GM23338 (cell line): ENCODE results near the gene PAQR5. TPM values are rescaled to one million over a fixed set of nuclear protein-coding genes. Genes with fewer than 3 reads are reported as not detected.

ENCODE experiments used
- ATAC-seq: fragments of 200-7000 bp; cut with Tn5 transposase; 3 replicates; pipeline ENCODE4 v1.9.1; 2020
- DNase-seq: peaks from one replicate; pipeline ENCODE4 v3.0.0-alpha.2; 2015; ENCODE audit warnings: low spot score
- H2AFZ ChIP-seq: fragments of 200-600 bp; sonication (generic); 2 replicates; pipeline ENCODE4 v1.8.0; 2016; ENCODE audit warnings: antibody characterized with exemption, mild to moderate bottlenecking, moderate library complexity
- H3F3A ChIP-seq: fragments of 200-600 bp; sonication (generic); replicated peaks from 2 replicates; pipeline ENCODE4 v1.8.0; 2017; ENCODE audit warnings: antibody characterized with exemption, mixed run types, low read depth
- H3K27ac ChIP-seq: fragments of 200-600 bp; sonication (generic); 2 replicates; pipeline ENCODE4 v1.6.1; 2016; ENCODE audit warnings: low read depth
- H3K27me3 ChIP-seq: fragments of 200-600 bp; sonication (generic); 2 replicates; pipeline ENCODE4 v1.8.0; 2016; ENCODE audit warnings: mild to moderate bottlenecking, mixed run types, moderate library complexity; ENCODE audit not compliant: insufficient read depth
- H3K36me3 ChIP-seq: fragments of 200-600 bp; sonication (generic); 2 replicates; pipeline ENCODE4 v1.8.0; 2016; ENCODE audit warnings: mild to moderate bottlenecking; ENCODE audit not compliant: insufficient read depth
- H3K4me1 ChIP-seq: fragments of 200-600 bp; sonication (generic); 2 replicates; pipeline ENCODE4 v1.8.0; 2016; ENCODE audit warnings: mild to moderate bottlenecking, moderate library complexity; ENCODE audit not compliant: insufficient read depth
- H3K4me2 ChIP-seq: fragments of 200-600 bp; sonication (generic); 2 replicates; pipeline ENCODE4 v1.7.1; 2017; ENCODE audit warnings: mixed run types
- H3K4me3 ChIP-seq: fragments of 200-600 bp; sonication (generic); 2 replicates; pipeline ENCODE4 v1.6.1; 2016; ENCODE audit warnings: mixed run types
- H3K79me2 ChIP-seq: fragments of 200-600 bp; sonication (generic); replicated peaks from 2 replicates; pipeline ENCODE4 v1.8.0; 2017; ENCODE audit warnings: mild to moderate bottlenecking; ENCODE audit not compliant: insufficient read depth
- H3K9me2 ChIP-seq: fragments of 200-600 bp; sonication (generic); 2 replicates; pipeline ENCODE4 v1.8.0; 2017; ENCODE audit not compliant: insufficient read depth
- H4K20me1 ChIP-seq: fragments of 200-600 bp; sonication (generic); replicated peaks from 2 replicates; pipeline ENCODE4 v1.8.0; 2017; ENCODE audit warnings: mild to moderate bottlenecking; ENCODE audit not compliant: insufficient read depth
- H3K27ac Mint-ChIP-seq: 2 replicates; pipeline ENCODE4 v1.8.0; 2020; ENCODE audit warnings: inconsistent platforms, mild to moderate bottlenecking, moderate library complexity, mixed read lengths
- H3K27me3 Mint-ChIP-seq: 3 replicates; pipeline ENCODE4 v1.8.0; 2022; ENCODE audit warnings: low read depth, mild to moderate bottlenecking, moderate library complexity, mixed read lengths, inconsistent platforms; ENCODE audit not compliant: insufficient read depth, poor library complexity
- H3K36me3 Mint-ChIP-seq: 3 replicates; pipeline ENCODE4 v1.8.0; 2021; ENCODE audit warnings: low read depth, mild to moderate bottlenecking, inconsistent platforms, moderate library complexity, mixed read lengths
- H3K4me1 Mint-ChIP-seq: 3 replicates; pipeline ENCODE4 v1.8.0; 2020; ENCODE audit warnings: mild to moderate bottlenecking, inconsistent platforms, mixed read lengths
- H3K4me3 Mint-ChIP-seq: 3 replicates; pipeline ENCODE4 v1.8.0; 2021; ENCODE audit warnings: moderate library complexity, mild to moderate bottlenecking, inconsistent platforms, mixed read lengths
- H3K9me3 Mint-ChIP-seq: 3 replicates; pipeline ENCODE4 v1.8.0; 2020; ENCODE audit warnings: moderate library complexity, mild to moderate bottlenecking, inconsistent platforms, mixed read lengths
- CREB1 ChIP-seq: fragments of 250-450 bp; sonication (Bioruptor Pico); IDR thresholded peaks from 2 replicates; pipeline ENCODE4 v1.5.0; 2020; ENCODE audit warnings: low read depth, mild to moderate bottlenecking, moderate library complexity
- EZH2 ChIP-seq: fragments of 200-600 bp; sonication (generic); IDR thresholded peaks from one replicate; pipeline ENCODE4 v1.8.0; 2017; ENCODE audit warnings: antibody characterized with exemption, mild to moderate bottlenecking, low read depth; ENCODE audit not compliant: unreplicated experiment
- EZH2phosphoT487 ChIP-seq: fragments of 200-600 bp; sonication (generic); IDR thresholded peaks from one replicate; pipeline ENCODE4 v1.8.1; 2018; ENCODE audit warnings: antibody characterized with exemption; ENCODE audit not compliant: unreplicated experiment
- JUNB ChIP-seq: IDR thresholded peaks from one replicate; pipeline ENCODE4 v1.6.1; 2016; ENCODE audit warnings: antibody characterized with exemption; ENCODE audit not compliant: unreplicated experiment
- NANOG ChIP-seq: IDR thresholded peaks from 2 replicates; pipeline ENCODE4 v1.6.1; 2016; ENCODE audit warnings: antibody characterized with exemption, borderline replicate concordance
- POLR2AphosphoS5 ChIP-seq: IDR thresholded peaks from 2 replicates; pipeline ENCODE4 v1.6.1; 2016; ENCODE audit warnings: antibody characterized with exemption, low read depth
- STAT1 ChIP-seq: IDR thresholded peaks from one replicate; pipeline ENCODE4 v1.6.1; 2016; ENCODE audit warnings: antibody characterized with exemption; ENCODE audit not compliant: unreplicated experiment
- ZNF114 ChIP-seq: fragments of 250-450 bp; sonication (Bioruptor Pico); IDR thresholded peaks from 2 replicates; pipeline ENCODE4 v1.5.0; 2020; ENCODE audit warnings: mild to moderate bottlenecking, moderate library complexity
- ZNF331 ChIP-seq: fragments of 250-450 bp; sonication (Bioruptor Pico); IDR thresholded peaks from 2 replicates; pipeline ENCODE4 v1.5.0; 2020; ENCODE audit warnings: low read depth, mild to moderate bottlenecking, moderate library complexity
- polyA plus RNA-seq: library from polyadenylated mRNA; unstranded; fragments of >200 nt; fragmentation: Nextera tagmentation; extraction: Ambion mirVana; gene quantifications from 2 replicates; pipeline ENCODE4 v1.2.1, GENCODE V29; 2016
- total RNA-seq: library from RNA; depleted of rRNA; stranded (reverse); fragments of >200 nt; shearing (Covaris generic); gene quantifications from 2 replicates; pipeline ENCODE4 v1.2.3, GENCODE V29; 2014
- TF ChIP-seq, protein P1 (sequence below): IDR thresholded peaks from 2 replicates; pipeline ENCODE4 v1.6.1; 2016; ENCODE audit warnings: antibody characterized with exemption
- TF ChIP-seq, protein P2 (sequence below): IDR thresholded peaks from one replicate; pipeline ENCODE4 v1.6.1; 2018; ENCODE audit warnings: antibody characterized with exemption; ENCODE audit not compliant: unreplicated experiment
- TF ChIP-seq, protein P3 (sequence below): fragments of 250-450 bp; sonication (Bioruptor Pico); IDR thresholded peaks from 2 replicates; pipeline ENCODE4 v1.5.0; 2020; ENCODE audit warnings: mild to moderate bottlenecking, moderate library complexity
- TF ChIP-seq, protein P4 (sequence below), 2 experiments: fragments of 200-600 bp in 1 of 2; sonication (generic) in 1 of 2; conservative IDR thresholded peaks; 2 replicates each; pipeline versions ENCODE4 v1.5.1 to v1.6.1; 2016 to 2017; ENCODE audit warnings: antibody characterized with exemption in 2 of 2, low read depth in 2 of 2, mild to moderate bottlenecking in 2 of 2, moderate library complexity in 1 of 2

PAQR5 gene
- total and polyA plus RNA-seq, 2 experiments from 2014 or later, result 8.7 to 14.5 TPM

- Mint-ChIP-seq H3K4me3 (no peak overlapping the region), H3K27ac (no peak overlapping the region), H3K36me3 (no peaks in the 10 kb centered on the region; the same call in 2 of the 3 replicates), H3K9me3 (no peaks in the 10 kb centered on the region; the same call in 2 of the 3 replicates), H3K4me1 (peaks cover 18% of the 10 kb centered on the region), H3K27me3 (peaks cover 3% of the 10 kb centered on the region)
- no peaks in the 10 kb centered on the region for H3K9me2 ChIP-seq
- H2AFZ ChIP-seq, result no peak overlapping the region
- H3K27ac ChIP-seq, result no peak overlapping the region
- no peak overlapping the region for H3K4me2 ChIP-seq
- TF ChIP-seq, protein P1, sequence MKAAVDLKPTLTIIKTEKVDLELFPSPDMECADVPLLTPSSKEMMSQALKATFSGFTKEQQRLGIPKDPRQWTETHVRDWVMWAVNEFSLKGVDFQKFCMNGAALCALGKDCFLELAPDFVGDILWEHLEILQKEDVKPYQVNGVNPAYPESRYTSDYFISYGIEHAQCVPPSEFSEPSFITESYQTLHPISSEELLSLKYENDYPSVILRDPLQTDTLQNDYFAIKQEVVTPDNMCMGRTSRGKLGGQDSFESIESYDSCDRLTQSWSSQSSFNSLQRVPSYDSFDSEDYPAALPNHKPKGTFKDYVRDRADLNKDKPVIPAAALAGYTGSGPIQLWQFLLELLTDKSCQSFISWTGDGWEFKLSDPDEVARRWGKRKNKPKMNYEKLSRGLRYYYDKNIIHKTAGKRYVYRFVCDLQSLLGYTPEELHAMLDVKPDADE, result no peak
- TF ChIP-seq NANOG (no peak), CREB1 (CRISPR knock-in tag) (no peak), ZNF114 (CRISPR knock-in tag) (no peak), EZH2phosphoT487 (no peak), POLR2AphosphoS5 (no peak), EZH2 (no peak), JUNB (no peak), STAT1 (no peak), ZNF331 (CRISPR knock-in tag) (no peak)
- TF ChIP-seq, protein P2, sequence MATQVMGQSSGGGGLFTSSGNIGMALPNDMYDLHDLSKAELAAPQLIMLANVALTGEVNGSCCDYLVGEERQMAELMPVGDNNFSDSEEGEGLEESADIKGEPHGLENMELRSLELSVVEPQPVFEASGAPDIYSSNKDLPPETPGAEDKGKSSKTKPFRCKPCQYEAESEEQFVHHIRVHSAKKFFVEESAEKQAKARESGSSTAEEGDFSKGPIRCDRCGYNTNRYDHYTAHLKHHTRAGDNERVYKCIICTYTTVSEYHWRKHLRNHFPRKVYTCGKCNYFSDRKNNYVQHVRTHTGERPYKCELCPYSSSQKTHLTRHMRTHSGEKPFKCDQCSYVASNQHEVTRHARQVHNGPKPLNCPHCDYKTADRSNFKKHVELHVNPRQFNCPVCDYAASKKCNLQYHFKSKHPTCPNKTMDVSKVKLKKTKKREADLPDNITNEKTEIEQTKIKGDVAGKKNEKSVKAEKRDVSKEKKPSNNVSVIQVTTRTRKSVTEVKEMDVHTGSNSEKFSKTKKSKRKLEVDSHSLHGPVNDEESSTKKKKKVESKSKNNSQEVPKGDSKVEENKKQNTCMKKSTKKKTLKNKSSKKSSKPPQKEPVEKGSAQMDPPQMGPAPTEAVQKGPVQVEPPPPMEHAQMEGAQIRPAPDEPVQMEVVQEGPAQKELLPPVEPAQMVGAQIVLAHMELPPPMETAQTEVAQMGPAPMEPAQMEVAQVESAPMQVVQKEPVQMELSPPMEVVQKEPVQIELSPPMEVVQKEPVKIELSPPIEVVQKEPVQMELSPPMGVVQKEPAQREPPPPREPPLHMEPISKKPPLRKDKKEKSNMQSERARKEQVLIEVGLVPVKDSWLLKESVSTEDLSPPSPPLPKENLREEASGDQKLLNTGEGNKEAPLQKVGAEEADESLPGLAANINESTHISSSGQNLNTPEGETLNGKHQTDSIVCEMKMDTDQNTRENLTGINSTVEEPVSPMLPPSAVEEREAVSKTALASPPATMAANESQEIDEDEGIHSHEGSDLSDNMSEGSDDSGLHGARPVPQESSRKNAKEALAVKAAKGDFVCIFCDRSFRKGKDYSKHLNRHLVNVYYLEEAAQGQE, result no peak
- TF ChIP-seq, protein P3, sequence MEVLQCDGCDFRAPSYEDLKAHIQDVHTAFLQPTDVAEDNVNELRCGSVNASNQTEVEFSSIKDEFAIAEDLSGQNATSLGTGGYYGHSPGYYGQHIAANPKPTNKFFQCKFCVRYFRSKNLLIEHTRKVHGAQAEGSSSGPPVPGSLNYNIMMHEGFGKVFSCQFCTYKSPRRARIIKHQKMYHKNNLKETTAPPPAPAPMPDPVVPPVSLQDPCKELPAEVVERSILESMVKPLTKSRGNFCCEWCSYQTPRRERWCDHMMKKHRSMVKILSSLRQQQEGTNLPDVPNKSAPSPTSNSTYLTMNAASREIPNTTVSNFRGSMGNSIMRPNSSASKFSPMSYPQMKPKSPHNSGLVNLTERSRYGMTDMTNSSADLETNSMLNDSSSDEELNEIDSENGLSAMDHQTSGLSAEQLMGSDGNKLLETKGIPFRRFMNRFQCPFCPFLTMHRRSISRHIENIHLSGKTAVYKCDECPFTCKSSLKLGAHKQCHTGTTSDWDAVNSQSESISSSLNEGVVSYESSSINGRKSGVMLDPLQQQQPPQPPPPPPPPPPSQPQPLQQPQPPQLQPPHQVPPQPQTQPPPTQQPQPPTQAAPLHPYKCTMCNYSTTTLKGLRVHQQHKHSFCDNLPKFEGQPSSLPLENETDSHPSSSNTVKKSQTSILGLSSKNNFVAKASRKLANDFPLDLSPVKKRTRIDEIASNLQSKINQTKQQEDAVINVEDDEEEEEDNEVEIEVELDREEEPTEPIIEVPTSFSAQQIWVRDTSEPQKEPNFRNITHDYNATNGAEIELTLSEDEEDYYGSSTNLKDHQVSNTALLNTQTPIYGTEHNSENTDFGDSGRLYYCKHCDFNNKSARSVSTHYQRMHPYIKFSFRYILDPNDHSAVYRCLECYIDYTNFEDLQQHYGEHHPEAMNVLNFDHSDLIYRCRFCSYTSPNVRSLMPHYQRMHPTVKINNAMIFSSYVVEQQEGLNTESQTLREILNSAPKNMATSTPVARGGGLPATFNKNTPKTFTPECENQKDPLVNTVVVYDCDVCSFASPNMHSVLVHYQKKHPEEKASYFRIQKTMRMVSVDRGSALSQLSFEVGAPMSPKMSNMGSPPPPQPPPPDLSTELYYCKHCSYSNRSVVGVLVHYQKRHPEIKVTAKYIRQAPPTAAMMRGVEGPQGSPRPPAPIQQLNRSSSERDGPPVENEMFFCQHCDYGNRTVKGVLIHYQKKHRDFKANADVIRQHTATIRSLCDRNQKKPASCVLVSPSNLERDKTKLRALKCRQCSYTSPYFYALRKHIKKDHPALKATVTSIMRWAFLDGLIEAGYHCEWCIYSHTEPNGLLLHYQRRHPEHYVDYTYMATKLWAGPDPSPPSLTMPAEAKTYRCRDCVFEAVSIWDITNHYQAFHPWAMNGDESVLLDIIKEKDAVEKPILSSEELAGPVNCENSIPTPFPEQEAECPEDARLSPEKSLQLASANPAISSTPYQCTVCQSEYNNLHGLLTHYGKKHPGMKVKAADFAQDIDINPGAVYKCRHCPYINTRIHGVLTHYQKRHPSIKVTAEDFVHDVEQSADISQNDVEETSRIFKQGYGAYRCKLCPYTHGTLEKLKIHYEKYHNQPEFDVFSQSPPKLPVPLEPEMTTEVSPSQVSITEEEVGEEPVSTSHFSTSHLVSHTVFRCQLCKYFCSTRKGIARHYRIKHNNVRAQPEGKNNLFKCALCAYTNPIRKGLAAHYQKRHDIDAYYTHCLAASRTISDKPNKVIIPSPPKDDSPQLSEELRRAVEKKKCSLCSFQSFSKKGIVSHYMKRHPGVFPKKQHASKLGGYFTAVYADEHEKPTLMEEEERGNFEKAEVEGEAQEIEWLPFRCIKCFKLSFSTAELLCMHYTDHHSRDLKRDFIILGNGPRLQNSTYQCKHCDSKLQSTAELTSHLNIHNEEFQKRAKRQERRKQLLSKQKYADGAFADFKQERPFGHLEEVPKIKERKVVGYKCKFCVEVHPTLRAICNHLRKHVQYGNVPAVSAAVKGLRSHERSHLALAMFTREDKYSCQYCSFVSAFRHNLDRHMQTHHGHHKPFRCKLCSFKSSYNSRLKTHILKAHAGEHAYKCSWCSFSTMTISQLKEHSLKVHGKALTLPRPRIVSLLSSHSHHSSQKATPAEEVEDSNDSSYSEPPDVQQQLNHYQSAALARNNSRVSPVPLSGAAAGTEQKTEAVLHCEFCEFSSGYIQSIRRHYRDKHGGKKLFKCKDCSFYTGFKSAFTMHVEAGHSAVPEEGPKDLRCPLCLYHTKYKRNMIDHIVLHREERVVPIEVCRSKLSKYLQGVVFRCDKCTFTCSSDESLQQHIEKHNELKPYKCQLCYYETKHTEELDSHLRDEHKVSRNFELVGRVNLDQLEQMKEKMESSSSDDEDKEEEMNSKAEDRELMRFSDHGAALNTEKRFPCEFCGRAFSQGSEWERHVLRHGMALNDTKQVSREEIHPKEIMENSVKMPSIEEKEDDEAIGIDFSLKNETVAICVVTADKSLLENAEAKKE (CRISPR knock-in tag), result no peak
- TF ChIP-seq, protein P4, sequence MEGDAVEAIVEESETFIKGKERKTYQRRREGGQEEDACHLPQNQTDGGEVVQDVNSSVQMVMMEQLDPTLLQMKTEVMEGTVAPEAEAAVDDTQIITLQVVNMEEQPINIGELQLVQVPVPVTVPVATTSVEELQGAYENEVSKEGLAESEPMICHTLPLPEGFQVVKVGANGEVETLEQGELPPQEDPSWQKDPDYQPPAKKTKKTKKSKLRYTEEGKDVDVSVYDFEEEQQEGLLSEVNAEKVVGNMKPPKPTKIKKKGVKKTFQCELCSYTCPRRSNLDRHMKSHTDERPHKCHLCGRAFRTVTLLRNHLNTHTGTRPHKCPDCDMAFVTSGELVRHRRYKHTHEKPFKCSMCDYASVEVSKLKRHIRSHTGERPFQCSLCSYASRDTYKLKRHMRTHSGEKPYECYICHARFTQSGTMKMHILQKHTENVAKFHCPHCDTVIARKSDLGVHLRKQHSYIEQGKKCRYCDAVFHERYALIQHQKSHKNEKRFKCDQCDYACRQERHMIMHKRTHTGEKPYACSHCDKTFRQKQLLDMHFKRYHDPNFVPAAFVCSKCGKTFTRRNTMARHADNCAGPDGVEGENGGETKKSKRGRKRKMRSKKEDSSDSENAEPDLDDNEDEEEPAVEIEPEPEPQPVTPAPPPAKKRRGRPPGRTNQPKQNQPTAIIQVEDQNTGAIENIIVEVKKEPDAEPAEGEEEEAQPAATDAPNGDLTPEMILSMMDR (conservative IDR thresholded peaks at IDR 0.05; ENCODE audit: low read depth in 2 of 2), result no peak
- no peaks in the 10 kb centered on the region for H4K20me1 ChIP-seq
- H3K36me3 ChIP-seq, result no peaks in the 10 kb centered on the region
- no peaks in the 10 kb centered on the region for H3K27me3 ChIP-seq
- no peak for DNase-seq
- H3F3A ChIP-seq, result no peaks in the 10 kb centered on the region
- no peak for ATAC-seq
- no peaks in the 10 kb centered on the region for H3K79me2 ChIP-seq
- no peak overlapping the region for H3K4me3 ChIP-seq
- H3K4me1 ChIP-seq, result peaks cover 8% of the 10 kb centered on the region; the same call in 1 of the 2 replicates
Observed at GRCh38 chr15:69389426-69389825, 90.7 kb downstream of the PAQR5 start.
